NCI-H1417 (cell line): ENCODE data around the gene CFAP77.
"Not testable (repeated sequence)": the region's sequence is repeated elsewhere in the genome, so short reads cannot be mapped to it uniquely, and the experiment has no call there.

ENCODE experiments used
- DNase-seq, 3 experiments: peaks; one replicate each; lab custom pipeline; 2025; lab: John Stamatoyannopoulos, UW

The CFAP77 gene

DNA sequence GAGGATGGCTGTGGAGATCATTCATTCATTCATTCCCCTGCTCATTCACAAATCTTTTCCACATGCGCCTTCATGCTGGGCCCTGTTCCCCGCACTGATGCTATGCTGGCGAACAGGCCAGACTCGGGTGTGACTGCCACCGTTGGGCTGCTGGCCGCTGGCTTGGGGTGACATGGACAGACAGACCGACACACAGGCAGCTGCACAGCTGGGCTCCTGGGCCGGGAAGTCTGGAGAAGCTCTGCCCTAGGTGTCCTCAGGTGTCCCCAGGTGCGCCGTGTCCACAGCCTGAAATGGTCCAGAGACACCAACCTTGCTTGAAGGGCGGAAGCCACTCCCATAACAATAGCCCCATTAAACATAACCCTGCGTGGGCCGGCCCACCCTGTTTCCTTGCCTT, 137.4 kb downstream of the CFAP77 start:
- DNase-seq: no peak

DNA sequence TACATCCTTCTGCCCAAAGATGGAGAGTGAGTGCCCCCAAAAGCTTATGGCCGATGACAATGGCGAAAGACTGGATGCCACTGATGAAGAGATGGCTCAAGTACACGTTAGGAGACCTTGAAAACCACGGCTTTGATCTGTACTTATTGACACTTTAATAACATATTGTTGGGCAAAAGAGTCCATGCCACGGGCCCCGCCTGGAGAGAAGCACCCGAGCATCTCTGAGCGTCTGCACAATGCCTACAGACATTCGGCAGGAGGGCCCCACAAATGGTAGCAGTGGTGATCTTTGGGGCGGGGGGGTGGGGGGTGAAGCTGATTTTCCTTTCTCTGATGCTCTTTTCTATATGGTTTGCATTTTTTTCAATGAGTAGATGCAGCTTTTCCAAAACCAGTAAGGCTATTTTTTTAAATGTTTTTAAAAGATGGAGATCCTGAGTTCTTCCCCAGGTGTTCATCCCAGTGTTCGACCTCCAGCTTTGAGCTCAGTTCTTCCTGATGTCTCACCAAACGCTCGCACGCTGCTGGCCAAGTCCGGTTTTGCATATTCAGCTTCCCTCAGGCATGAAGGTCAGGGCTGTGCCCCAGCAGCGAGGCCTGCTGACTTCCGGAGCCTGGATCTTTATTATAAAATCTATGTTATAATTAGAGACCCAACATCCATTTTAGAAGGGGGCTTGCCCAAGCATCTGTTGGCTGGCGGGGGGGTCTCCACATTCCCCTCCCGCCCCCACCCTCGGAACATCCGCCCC, 138.1 kb downstream of the CFAP77 start:
- peak in 1 of 3 experiments; percentile 49 for DNase-seq

DNA sequence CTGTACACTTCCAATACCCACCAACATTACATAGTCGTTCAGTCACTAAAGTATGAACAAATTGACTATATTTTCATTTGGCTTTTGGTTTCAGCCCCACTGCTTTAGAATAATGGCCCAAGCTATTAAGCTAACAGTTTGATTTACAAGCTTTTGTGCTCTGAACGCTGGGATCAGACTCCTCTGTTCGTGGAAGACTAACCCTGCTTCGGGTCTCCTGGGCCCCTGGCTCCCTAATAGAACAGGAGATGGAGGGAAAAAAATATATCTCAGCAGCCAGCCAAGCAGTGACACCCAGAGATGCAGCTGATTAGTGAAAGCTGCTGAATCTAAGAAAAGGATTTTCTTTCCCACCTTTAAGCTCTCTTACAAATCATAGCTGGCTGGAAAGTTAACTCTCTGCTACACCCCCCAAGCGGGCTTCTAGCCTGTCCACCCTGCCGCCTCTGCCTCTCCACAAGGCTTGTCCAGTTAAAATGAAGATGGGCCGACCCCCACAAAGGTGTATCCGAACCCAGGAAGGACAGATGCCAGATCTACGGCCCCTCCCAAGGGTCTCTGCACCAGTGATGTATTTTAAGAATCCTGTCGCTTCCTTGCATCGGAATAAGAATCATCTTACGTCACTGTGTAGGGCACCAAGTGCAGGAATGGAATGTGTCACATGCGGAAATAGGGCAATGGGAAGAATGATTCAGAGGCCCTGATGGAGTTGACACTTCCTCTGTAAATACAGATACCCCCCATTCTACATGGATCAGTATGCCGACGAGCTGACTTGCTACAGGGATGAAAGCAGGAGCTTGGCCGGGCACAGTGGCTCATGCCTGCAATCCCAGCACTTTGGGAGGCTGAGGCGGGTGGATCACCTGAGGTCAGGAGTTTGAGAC, 139.0 kb downstream of the CFAP77 start:
- DNase-seq: peak in 2 of 3 experiments; percentile 49 to 74

DNA sequence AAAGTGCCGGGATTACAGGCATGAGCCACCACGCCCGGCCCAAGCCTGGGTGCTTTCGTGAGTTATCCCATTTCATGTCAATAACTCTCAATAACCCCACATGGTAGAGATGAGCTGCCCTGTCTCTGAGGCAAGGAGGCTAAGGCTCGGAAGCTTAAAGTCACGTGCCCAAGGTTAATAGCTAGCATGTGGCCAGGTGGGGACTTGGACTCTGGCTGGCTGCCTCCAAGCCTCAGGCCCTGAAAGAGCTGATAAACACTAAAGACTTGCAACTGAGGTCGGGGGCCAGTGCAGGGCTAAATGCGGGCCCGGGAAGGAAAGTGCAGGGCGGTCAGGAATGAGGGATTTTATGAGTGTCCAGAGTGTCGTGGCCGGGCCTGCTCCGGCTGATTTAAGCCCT, 141.5 kb downstream of the CFAP77 start:
- no peak for DNase-seq

DNA sequence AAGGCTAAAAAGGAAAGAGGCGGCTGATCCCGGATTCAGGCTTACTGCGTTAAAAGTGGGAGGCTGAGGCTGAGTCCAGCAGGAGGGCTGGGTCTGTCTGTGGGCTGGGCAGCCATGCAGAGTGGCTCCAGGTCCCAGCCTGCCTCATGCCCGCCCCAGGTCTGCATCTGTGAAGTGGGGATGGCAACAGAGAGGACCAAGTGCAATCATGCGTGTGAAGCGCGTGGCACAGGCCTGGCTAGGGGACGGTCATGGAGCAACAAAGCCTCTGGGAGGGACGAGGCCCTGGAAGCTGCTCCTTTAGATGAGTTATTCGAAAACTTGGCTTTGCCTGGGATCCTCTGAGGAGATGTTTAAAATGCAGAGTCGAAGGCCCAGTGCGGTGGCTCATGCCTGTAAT, 142.0 kb downstream of the CFAP77 start:
- no peak for DNase-seq

DNA sequence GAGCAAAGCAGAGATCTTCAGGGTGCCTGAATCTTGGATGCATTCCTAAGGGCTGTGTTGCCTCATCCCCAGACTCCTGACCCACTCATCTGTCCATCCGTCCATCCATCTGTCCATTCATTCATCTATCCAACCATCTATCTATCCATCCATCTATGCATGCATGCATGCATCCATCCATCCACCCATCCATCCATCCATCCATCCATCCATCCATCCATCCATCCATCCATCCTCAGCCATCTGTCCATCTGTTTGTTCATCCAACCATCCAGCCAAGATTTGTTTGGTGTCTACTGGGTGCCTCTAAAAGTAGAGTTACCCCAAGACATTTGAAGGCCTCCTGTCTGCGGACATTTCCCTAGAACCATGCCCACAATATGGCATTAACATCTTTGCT, 144.7 kb downstream of the CFAP77 start:
- DNase-seq: no peak

DNA sequence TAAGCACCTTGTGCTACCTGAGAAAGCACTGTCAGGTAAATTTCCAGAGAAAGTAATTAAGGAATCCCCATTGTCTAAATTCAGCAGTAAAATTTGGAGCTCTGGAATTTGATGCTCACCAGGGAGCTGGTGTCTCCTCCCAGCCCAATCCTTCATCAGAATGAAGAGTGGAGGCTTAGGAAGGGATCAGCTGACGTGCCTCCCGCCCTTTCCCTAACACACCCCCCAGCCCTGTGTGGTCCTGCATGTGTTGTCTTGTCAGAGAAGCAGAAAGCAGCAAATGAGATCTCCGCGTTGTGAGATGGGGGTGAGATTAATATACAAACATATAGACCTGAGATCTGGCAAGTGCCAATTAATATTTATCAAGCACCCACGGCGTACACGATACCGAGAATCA, 145.5 kb downstream of the CFAP77 start:
- DNase-seq: no peak

DNA sequence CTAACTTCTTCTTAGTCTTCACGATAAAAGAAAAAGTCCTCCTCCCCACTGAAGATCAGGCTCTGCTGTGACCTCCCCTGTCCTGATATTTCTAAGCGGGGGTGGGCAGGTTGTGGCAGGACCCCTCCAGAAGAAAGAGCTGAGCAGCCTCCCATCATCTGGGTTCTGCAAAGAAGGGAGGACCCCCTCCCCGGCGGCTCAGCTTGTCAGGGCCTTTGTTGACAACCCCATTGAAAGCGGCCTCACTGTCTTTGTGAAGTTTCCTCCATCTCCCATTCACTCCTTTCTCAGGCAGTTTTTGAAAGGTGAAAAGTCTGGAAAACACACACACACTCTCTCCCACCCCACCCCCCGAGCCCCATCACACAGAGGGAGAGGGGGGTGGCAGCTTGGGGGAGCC, 146.2 kb downstream of the CFAP77 start:
- DNase-seq: no peak

DNA sequence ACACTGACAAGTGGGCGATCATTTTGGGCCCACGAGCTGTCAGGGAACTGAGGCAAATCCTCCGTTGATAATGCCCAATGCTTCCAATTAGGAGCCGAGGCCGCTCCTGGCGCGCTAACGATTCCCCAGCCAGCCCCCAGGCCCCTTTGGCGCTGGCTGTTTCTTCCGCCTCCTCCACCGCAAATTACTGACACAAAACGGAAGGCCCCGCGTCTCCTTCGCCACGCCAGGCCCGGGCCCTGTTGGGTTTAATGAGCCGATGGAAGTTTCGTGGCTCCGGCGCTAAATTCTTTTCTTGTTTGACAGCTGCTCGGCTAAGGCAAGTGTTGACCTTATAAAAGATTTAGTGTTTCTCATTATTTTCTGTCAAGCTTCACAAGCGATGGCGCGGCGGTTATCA, 146.7 kb downstream of the CFAP77 start:
- no peak for DNase-seq

DNA sequence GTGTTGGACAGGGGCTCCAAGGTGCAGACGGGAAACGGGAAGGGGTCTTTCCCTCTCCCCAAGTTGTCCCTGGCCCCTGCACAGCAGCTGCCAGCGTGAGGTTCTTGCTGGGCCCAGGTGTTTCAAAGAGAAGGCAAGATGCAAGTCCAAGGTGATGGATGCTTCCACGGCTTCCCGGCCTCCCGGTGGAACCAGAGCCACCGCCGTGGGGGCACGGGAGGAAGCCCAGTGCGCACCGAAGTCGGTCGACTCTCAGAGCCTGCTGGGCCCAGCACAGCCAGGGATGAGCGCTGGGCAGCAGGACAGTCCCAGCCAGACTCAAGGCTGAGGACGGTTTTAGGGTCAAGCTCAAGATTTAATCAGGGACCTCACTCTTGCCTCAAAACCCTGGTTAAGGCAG, 147.1 kb downstream of the CFAP77 start:
- no peak for DNase-seq

DNA sequence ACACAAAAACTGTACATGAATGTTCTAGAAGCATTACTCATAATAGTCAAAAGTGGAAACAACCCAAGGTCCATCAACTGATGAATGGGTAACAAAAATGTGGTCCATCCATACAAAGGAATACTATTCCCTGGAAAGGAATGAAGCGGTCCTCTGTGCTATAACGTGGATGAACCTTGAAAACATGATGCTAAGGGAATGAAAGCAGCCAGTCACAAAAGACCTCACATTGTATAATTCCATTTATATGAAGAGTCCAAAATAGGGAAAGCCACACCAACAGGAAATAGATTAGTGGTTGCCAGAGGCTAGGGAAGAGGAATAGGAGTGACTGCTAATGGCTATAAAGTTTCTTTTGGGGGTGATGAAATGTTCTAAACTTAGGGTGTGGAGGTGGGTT, 149.7 kb downstream of the CFAP77 start:
- DNase-seq: no peak

DNA sequence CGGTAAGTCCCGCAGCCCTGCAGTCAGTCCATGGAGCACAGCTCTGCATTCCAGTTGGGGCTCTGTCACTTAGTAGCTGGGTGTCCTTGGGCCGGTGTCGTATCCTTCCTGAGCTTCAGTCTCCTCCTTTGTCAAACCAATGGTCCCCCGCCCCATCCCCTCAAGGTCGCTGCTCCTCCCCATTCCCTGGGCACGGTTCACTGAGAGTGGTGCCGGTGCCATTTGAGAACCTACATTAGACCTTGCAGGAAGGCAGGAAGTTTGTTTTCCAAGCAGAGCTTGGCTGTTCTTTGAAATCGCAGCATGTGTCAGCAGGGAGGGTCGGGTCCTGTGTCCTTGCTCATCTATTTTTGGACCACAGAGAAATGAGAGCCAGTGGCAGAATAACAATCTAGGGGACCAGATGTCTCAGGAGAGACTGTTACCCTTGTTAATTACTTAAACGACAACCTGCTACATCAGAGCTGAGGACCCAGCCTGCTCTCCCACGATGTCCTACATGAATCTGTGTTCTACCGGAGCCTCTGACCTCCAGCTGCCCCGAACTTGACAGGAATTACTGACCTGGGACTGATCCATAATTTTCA, 150.7 kb downstream of the CFAP77 start:
- DNase-seq: peak in 2 of 3 experiments; percentile 46 to 65

DNA sequence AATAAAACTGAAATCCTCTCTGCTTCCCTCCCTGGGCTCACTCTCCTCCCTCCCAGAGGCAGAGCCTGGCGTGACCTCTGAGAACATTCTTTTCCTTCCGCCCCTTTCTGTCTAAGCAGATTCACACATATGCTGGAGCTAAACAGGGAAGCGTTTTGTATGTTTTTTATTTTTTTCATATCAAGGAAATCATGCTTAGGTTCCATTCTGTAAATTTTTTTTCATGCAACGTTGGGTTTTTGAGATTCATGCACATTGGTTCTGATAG, 152.2 kb downstream of the CFAP77 start:
- no peak for DNase-seq

DNA sequence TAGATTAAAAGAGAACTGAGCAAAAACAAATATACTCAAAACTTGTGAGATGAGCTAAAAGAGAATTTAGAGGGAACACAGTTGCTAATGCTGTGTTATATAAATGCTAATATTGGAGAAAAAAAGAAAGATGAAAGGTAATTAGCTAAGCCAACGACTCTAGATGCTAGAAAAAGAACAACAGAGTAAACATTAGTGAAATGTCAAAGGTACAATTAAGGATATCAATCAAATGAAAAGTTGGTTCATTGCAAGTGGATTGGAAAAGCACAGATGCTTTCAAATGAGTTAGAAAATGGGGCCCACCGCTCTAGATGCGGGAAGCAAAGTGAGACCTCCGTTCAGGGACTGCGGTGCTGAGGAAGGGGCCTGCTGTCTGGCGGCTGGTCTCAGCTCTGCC, 154.5 kb downstream of the CFAP77 start:
- peak in 1 of 3 experiments; percentile 22 for DNase-seq

DNA sequence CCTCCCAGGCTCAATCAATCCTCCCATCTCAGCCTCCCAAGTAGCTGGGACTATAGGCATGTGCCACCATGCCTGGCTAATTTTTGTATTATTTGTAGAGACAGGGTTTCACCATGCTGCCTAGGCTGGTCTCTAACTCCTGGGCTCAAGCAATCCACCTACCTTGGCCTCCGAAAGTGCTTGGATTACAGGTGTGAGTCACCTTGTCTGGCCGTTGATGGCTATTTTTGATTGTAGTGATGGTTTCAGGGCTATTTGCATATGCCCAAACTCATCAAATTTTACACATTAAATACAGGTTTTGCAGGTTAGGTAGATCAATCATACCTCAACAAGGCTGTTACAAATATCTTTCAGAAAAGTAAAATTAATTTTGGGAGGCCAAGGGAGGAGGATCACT, 158.8 kb downstream of the CFAP77 start:
- not testable (repeated sequence) for DNase-seq

DNA sequence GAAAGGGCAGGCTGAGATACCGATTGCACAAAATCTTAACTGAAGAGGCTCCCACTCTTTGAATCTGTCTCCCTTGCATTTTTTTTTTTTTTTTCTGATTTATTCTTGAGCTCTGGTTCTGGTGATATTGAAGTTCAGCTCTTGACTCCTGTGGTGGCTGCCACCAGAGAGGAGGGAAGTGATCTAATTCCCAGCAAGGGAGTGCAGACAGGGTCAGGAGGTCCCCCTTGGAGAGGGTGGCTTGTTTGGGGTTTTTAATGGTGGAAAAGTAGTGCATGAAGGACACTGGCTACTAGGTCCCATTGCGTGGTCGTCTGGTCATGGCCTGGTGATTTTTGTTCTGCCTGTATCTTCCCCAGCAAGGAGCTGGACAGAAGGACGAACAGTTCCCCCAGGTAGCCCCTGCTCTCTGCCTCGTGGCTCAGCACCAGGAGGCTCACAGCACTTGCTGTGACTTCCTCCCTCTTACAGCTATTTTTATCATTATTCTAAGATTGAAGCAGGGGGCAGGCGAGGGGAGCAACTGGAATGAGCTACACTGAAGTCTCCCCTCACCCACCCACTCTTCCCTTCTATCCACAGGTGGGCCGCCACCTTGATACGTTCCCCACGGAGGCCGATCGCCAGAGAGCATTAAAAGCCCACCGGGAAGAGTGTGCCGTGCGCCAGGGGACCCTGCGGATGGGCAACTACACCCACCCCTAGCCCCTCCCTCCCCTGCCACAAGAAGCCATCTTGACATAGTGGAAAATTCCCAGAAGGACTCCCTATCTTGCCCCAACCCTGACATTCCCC, 162.0 kb downstream of the CFAP77 start:
- no peak for DNase-seq

DNA sequence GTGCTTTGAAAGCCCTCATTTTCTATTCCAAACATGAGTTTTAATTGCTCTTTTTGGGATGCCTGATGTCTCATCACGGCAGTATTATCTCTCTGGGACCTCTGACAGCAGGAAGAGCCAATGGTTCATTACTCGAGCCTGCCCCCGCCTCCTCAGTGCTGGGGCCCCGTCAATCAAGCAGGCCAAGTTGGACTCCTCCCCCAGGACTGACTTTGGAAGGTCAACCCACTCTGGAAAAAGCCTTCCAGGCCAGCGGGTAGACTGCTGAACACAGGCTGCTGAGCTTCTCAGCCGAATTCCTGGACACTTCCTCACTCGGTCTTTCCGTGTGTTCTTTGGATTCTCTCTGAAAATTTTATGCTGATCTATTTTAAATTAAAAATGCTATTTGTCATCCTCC, 162.9 kb downstream of the CFAP77 start:
- DNase-seq: no peak

DNA sequence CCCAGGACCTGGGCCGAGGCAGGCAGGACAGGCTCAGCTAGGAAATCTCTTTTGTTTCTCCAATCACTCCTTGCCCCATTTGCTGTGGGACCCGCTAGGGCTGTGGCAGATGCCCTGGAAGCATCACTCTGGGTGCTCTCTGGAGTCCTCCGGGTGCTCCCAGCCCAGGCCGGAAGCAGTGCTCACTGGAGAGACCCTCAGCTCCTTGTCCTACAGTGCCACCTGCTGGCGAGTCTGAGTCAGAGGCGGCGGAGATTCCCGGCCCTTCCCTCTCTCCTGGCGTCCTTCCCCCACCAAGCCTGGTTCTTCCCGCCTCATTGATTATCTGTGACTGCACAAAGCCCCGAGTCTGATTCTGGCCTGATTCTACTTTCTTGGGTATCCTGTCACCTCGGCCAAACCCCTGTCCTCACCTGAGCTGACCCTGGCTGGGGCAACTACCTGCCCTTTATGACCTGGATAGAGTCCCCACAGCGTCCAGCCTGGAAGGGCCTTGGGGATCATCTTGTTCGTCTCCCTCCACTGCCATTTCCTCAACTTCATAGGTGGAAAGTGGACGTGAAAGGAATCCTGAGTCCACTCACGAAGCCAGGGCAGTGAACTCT, 165.1 kb downstream of the CFAP77 start:
- peak; percentile 6 to 90 (median 80) for DNase-seq

DNA sequence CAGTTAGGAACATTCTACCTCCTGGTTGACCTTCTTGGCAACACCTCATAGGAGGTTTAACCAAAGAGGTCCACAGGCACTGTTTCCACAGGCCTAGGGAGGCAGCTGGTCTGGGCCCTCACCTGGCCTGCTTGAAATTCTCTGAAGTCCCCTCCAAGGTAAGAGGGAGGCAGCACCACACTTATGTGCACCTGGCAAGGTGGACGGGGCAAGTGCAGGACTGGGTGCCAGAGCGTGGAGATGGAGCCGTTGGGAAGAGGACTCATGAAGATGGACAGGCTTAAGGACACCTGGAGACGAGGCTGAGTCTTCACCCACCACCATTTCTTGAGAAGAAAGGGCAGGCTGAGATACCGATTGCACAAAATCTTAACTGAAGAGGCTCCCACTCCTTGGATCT, 165.8 kb downstream of the CFAP77 start:
- no peak for DNase-seq

DNA sequence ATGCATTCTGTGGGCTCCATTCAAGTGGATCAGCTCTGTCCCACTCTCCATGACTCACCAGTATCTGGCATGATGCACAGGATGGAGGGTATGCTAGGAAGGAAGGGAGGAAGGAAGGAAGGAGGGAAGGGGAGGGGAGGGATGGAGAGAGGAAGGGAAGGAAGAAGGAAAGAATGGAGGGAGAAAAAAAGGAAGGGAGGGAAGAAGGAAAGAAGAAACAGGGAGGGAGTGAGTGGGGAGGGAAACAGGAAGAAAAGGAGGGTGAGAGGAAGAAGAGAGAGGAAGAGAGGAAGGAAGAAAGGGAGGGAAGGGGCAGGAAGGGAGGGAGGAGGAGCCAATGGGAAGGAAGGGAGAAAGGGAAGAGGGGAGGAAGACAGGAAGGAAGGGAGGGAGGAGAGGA, 167.1 kb downstream of the CFAP77 start:
- no peak for DNase-seq

DNA sequence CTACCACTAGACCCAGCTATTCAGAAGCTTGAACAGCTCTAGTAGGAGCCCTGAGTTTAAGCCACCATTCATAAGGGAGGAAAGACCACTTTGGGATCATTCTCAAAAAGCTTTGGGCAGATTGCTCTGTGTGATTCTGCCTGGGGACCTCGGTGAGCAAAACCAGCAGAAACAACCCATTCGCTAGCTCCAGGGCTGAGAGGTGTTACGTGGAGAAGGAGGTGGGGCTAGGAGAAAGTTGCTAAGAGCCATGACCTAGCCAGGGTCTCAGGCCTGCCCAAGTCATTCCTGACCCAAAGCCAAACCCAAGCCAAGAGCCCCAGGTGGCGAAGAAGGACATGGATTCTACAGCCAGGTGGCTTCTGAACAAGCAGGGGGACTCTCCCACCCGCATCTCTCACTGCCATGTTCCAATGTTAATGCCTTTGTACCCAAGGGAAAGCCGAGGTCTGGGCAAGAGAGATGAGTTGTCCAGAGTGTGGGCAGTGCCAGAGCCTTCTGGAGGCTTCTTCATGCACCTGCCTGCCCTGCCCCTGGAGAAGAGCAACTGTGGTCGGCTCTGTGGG, 168.4 kb downstream of the CFAP77 start:
- DNase-seq: no peak

DNA sequence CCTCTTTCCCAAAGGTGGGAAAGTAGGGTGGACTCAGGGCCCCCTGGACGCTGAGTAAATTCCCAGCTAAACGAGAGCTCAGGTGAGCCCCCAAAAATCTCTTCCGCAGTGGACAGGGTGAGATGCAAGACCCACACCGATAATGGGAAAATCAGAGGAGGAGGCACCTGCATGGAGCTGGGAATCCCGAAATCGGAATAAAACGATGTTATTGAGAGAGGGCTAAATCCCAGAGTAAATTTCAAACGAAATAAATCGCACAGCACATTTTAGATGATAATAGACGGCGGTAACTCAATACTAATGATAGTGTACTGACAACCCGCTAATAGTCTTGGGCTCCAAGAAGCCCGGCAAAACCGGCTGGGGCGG, 169.4 kb downstream of the CFAP77 start:
- DNase-seq: no peak
